OCI-LY1 (cell line): ENCODE data around the gene KREMEN2.

ENCODE experiments used
- EZH2 ChIP-seq: fragments of 200-600 bp; sonication (generic), shearing (Covaris generic); IDR thresholded peaks from 2 replicates; pipeline ENCODE4 v1.8.0; 2017; ENCODE audit warnings: borderline replicate concordance, mixed run types, mild to moderate bottlenecking, antibody characterized with exemption, low read length, moderate library complexity, mixed read lengths
- TF ChIP-seq, protein P1 (sequence below): fragments of 200-600 bp; sonication (generic), shearing (Covaris generic); IDR thresholded peaks from 2 replicates; pipeline ENCODE4 v1.5.1; 2017; ENCODE audit warnings: mild to moderate bottlenecking, antibody characterized with exemption, low read length, moderate library complexity, mixed read lengths

DNA sequence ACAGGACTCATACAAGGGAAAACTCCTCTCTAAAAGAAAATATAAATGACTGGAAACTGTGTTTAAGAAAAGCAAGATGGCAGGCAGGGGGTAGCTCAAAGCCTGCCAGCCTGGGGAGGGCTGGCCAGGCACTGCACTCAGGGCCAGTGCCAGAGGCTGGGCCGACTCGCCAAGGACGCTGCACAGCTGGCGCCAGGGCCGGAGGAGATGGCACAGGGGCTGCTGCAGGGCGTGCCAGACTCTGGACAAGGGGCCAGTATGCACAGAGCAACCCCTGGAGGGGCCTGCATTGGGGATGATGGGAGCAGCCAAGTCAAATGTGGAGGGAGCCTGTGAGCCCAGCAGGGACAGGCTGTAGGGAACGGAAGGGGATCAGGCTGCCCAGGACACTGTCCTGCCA is 12.1 kb downstream of the KREMEN2 start:
- TF ChIP-seq, protein P1, sequence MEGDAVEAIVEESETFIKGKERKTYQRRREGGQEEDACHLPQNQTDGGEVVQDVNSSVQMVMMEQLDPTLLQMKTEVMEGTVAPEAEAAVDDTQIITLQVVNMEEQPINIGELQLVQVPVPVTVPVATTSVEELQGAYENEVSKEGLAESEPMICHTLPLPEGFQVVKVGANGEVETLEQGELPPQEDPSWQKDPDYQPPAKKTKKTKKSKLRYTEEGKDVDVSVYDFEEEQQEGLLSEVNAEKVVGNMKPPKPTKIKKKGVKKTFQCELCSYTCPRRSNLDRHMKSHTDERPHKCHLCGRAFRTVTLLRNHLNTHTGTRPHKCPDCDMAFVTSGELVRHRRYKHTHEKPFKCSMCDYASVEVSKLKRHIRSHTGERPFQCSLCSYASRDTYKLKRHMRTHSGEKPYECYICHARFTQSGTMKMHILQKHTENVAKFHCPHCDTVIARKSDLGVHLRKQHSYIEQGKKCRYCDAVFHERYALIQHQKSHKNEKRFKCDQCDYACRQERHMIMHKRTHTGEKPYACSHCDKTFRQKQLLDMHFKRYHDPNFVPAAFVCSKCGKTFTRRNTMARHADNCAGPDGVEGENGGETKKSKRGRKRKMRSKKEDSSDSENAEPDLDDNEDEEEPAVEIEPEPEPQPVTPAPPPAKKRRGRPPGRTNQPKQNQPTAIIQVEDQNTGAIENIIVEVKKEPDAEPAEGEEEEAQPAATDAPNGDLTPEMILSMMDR = no peak
- TF ChIP-seq EZH2 = no peak
